Measurements from ENCODE around the gene RPS23.
"Not testable (repeated sequence)": the region's sequence is repeated elsewhere in the genome, so short reads cannot be mapped to it uniquely, and the experiment has no call there.

Gene RPS23

GRCh38 chr5:82290005-82290404 lies 11.9 kb upstream of the RPS23 start:
- no peak for DNase-seq (ENCODE audit: low read depth)

- DNase-seq (ENCODE audit: low read depth), result no peak
Observed at GRCh38 chr5:82287625-82288024, 9.5 kb upstream of the RPS23 start.

- DNase-seq (ENCODE audit: low read depth), result no peak
Observed at GRCh38 chr5:82285206-82285605, 7.1 kb upstream of the RPS23 start.

GRCh38 chr5:82283893-82284292 lies 5.7 kb upstream of the RPS23 start:
- no peak for DNase-seq (ENCODE audit: low read depth)

- no peak for DNase-seq (ENCODE audit: low read depth)
Observed at GRCh38 chr5:82278711-82279370, 687 bp upstream of the RPS23 start.

GRCh38 chr5:82277613-82277986 lies 554 bp downstream of the RPS23 start:
- peak; percentile 23 for DNase-seq (ENCODE audit: low read depth)

GRCh38 chr5:82276800-82277612 lies 1.1 kb downstream of the RPS23 start:
- DNase-seq (ENCODE audit: low read depth), result peak; percentile 19

- DNase-seq (ENCODE audit: low read depth), result peak; percentile 20
Observed at GRCh38 chr5:82275216-82275664, 2.9 kb downstream of the RPS23 start.

- peak; percentile 38 for DNase-seq (ENCODE audit: low read depth)
Observed at GRCh38 chr5:82274343-82275211, 3.6 kb downstream of the RPS23 start.

GRCh38 chr5:82273426-82273825 lies 4.7 kb downstream of the RPS23 start:
- DNase-seq (ENCODE audit: low read depth), result peak; percentile 16

- not testable (repeated sequence) for DNase-seq (ENCODE audit: low read depth)
Observed at GRCh38 chr5:82272571-82273356, 5.4 kb downstream of the RPS23 start.

GRCh38 chr5:82269363-82269762 lies 8.8 kb downstream of the RPS23 start:
- not testable (repeated sequence) for DNase-seq (ENCODE audit: low read depth)

- DNase-seq (ENCODE audit: low read depth), result not testable (repeated sequence)
Observed at GRCh38 chr5:82267297-82267933, 10.7 kb downstream of the RPS23 start.

GRCh38 chr5:82265047-82265446 lies 13.1 kb downstream of the RPS23 start:
- no peak for DNase-seq (ENCODE audit: low read depth)

- DNase-seq (ENCODE audit: low read depth), result peak; percentile 53
Observed at GRCh38 chr5:82259172-82259800, 18.9 kb downstream of the RPS23 start.

- DNase-seq (ENCODE audit: low read depth), result no peak
Observed at GRCh38 chr5:82257729-82258128, 20.4 kb downstream of the RPS23 start.

GRCh38 chr5:82257247-82257646 lies 20.9 kb downstream of the RPS23 start:
- no peak for DNase-seq (ENCODE audit: low read depth)

- no peak for DNase-seq (ENCODE audit: low read depth)
Observed at GRCh38 chr5:82255844-82256243, 22.3 kb downstream of the RPS23 start.

GRCh38 chr5:82252744-82253143 lies 25.4 kb downstream of the RPS23 start:
- DNase-seq (ENCODE audit: low read depth), result no peak

- DNase-seq (ENCODE audit: low read depth), result no peak
Observed at GRCh38 chr5:82246960-82247574, 31.1 kb downstream of the RPS23 start.
